ENCODE results near the gene TPK1.

- TF ChIP-seq CTCF (IDR thresholded peaks at IDR 0.05; ENCODE audit: low read length) (no peak), EZH2 (IDR thresholded peaks at IDR 0.05; ENCODE audit: borderline replicate concordance, low read length) (no peak)
Measured at GRCh38 chr7:144428431-144428830, 407.4 kb downstream of the TPK1 start.

Data from OCI-LY1 (cell line).